SK-N-DZ (cell line): Measurements from ENCODE around the gene ANKZF1.
"Not testable (repeated sequence)": the region's sequence is repeated elsewhere in the genome, so short reads cannot be mapped to it uniquely, and the experiment has no call there.

Experiments used
- DNase-seq: peaks from one replicate; pipeline ENCODE4 v3.0.0-alpha.2; 2015; ENCODE audit warnings: low spot score

ANKZF1 gene

DNA sequence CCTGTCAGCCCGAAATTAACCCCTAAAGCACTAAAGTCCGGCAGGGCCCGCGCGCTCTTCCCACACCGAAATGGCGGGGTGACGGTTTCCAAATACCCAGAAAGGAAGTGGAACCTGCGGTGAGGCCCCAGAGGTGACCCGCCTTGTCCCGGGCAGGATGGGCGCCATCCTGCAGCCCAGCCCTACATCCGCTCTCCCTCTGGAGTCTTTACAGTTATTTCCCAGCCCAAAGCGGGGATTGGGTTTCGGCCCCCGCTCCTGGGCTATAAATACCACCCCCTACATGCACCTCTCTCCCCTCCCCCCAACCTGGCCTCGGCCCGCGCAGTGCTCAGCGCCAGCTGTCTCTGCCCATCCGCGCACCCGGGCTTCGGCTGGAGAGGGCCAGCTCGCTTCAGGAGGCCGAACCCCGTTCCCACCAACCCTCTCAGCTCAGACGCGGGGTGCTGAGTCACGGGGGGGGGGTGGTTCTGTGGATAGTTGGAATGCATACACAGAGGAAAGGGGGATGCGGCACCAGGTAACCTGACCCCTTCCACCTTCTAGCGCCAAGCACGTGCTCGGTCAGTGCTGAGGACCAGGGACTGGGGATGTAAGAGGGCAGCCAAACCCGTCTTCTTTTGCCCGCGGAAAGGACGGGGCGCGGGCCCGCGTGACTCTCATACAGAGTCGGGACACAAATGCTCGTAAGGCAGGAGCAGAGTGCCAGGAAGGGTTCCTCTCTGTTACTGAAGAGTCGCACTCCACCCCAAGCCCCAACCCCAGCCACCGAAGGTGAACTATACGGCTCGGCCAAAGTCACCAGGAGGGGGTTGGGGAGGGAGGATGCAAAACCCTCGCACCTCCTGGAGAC is 23.5 kb downstream of the ANKZF1 start, which contains the start of gene TUBA4B:
Gene TUBA4B, plus strand, starts transcription at position 344 of the 853 bp plus-strand sequence. Its CDS starts 165 bp downstream, at position 509.
- no peak for DNase-seq

DNA sequence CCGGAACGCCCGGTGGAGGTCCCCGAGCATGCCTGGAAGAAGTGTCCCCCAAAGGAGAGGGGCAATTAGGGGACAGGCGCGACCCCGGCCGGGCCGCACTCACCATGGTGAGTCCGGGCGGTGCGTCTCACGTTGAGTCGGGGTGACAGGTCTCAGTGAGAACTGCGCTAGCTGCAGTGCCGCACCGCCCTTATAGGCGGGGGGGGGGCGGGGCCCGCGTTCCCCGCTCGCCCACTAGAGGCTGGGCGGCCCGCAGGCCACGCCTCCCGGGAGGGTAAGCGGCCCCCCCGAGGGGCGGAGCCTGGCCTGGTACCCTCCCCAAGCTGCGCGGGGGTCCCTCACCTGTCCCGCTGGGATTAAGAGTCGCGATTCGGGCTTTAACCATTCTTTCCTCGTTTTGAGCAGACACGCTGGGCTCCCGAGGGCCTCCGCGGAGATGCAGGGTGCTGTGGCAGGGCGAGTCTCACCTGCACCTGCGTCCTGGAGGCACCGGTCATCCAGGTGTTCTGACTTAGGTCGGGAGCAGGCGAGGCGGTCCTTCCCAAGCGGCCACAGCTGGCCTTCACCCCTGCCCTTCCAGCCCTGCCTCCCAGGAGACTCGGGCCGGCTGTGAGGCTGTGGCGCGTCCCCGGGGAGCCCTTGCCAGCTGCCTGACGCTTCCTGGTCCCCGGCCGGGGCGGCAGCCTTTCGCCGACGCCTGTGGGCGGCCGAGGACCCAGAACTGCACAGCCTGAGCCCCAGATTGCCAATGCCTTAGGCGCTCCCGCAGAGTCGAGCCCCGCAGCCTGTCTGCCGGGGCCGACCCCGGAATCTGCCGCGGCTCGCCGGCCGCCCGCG is 24.4 kb downstream of the ANKZF1 start, which contains the start of gene TUBA4A:
Gene TUBA4A, minus strand, starts transcription at position 166 of the 837 bp plus-strand sequence. Its CDS starts 60 bp downstream, at position 106.
- DNase-seq: peak; percentile 63

- no peak for DNase-seq
Observed at GRCh38 chr2:219254590-219255201, 25.1 kb downstream of the ANKZF1 start.

- not testable (repeated sequence) for DNase-seq
Observed at GRCh38 chr2:219258942-219259341, 29.3 kb downstream of the ANKZF1 start.

- no peak for DNase-seq
Observed at GRCh38 chr2:219261024-219261855, 31.6 kb downstream of the ANKZF1 start.

DNA sequence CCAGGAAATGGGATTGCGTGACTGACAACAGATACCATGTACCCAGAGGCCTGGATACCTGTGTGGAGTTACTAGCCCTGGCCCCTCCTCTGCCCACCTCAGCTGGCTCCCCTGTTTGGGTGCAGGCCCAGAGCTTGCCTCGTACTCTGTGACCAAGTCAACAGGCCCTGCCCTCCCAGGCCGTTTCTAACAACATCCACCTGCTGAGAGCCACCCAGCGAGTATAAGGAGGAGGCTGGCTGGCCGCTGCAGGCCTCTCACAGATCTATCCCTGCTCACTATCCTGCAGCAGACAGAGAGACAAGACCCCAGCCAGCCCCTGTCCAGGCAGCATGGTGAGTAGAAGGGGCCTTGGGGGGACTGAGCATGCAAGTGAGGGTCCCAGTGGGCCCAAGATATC is 36.6 kb downstream of the ANKZF1 start:
- no peak for DNase-seq

- DNase-seq: no peak
Observed at GRCh38 chr2:219266886-219267285, 37.3 kb downstream of the ANKZF1 start.

- DNase-seq: no peak
Observed at GRCh38 chr2:219268294-219268693, 38.7 kb downstream of the ANKZF1 start.

DNA sequence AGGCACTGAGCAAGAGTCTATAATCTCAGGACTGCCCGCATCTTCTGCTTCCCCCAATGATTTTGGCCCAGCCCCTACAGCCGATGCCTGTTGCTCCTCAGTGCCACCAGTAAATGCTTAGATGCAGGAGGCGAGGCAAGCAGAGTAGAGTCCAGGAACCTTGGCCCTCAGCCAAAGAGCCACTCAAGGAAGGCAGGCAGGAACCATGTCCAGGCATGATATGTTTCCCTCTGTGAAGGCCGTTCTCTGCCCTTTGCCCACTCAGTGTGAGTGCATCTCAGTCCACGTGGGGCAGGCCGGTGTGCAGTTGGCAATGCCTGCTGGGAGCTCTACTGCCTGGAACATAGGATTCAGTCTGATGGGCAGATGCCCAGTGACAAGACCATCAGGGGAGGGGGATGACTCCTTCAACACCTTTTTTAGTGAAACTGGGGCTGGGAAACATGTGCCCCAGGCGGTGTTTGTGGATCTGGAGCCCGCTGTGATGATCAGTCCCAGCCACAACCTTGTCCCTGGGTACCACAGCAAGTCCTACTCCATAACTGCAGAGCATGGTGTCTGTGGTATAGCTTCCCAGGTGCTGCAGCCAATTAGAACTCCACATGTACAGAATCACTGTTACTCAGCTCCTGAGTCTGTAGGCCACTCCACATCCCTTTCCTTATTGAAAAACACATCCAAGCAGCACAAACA is 39.9 kb downstream of the ANKZF1 start:
- DNase-seq: no peak

GRCh38 chr2:219270055-219270372 is 40.4 kb downstream of the ANKZF1 start:
- no peak for DNase-seq

DNA sequence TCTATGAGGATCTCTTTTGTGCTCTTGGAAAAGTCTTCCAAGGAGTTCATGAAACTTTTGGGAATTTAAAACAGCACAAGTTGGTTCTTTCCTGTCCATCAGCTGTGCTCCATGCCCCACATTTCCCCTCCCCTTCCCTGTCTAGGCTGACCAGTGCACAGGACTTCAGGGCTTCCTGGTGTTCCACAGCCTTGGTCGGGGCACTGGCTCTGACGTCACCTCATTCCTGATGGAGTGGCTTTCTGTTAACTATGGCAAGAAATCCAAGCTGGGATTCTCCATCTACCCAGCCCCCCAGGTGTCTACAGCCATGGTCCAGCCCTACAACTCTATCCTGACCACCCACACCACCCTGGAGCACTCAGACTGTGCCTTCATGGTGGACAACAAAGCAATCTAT is 41.4 kb downstream of the ANKZF1 start:
- no peak for DNase-seq

GRCh38 chr2:219272356-219272755 is 42.8 kb downstream of the ANKZF1 start:
- no peak for DNase-seq

- DNase-seq: no peak
Observed at GRCh38 chr2:219272995-219273394, 43.4 kb downstream of the ANKZF1 start.

DNA sequence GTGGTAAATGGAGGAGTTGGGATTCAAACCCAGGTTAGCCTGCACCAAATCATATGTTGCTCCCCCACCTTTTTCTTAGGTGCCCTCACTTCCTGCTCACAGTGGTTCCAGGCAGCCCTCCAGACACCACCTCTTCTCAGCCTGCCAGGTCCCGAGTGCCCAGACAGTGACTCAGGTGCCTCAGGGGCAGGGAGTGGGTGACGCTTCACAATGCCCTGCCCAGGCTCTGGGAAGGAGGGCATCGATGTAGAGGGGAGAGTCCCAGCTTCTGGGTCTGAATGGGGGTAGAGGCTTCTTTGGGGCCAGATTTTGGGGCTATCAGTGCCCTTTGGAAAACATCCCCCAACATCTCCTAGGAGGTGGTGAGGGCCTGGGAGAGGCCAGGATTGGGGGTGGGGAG is 44.3 kb downstream of the ANKZF1 start:
- DNase-seq: no peak

DNA sequence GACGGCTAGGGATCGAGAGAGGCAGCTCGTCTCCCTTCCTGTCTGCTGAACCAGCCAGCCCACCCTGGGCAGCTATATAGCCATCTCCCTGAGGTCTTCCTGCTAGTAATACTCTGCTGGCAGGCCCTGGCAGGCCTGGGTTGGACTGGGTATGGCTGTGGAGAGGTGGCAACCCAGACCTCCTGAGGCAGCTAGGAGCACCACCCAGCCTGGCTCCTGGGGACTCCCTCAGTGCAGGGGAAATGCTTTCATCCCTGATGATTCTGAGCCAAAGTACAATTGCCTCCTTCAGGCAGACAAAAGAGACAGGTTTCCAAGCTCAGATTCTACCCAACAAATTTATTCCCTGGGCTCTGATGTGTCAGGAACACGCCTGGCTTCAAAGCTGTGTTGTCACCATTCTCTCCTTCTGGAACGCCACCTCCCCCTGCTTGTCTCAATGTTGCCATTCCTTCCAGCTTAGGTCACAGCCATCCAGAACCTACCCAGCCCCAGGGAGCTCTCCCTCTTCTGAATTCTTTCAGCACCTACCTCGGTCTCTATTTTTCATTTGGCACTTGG is 44.8 kb downstream of the ANKZF1 start:
- no peak for DNase-seq

DNA sequence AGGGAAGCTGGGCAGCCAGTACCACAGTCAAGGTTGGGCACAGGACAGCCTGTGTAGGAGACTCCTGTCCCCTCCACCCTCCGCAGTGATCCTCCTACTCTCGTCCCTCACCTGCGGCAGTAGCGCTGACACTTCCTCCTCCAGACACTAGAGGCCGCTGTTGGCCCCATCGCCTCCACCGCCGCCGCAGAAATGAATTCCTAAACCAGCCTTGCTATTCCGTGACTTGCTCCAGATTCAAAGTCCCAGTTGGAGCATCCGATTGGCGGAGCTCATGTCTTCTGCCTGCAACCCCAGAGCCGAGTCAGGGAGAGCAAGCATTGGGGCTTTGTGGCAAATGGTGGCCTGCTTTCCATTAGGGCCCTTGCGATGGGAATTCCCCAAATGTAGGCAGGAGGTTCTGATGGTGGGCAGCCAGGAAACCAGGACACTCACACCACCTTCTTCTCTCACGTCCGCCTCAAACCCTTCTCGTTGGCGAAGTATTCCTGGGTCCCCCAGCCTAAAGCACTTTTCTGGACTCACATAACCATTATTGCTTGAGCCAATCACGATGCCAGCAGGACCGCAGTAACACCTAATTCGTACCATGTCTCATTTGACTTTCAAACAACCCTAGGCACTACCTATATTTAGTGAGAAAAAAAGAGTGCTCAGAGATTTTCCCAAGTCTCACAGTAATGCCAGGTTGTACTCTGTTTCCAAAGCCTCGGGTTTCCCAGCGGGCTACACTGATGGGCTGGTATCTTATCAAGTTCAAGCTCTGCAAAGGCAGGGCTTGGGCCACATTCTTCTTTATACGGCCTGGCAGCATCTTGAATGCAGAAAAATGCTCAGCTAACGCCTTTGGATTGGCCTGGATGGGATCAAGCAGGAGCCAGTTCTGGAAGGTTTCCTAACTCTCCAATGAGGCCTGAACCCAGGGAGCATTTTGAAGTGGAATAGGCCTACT is 48.4 kb downstream of the ANKZF1 start:
- DNase-seq: peak; percentile 81

DNA sequence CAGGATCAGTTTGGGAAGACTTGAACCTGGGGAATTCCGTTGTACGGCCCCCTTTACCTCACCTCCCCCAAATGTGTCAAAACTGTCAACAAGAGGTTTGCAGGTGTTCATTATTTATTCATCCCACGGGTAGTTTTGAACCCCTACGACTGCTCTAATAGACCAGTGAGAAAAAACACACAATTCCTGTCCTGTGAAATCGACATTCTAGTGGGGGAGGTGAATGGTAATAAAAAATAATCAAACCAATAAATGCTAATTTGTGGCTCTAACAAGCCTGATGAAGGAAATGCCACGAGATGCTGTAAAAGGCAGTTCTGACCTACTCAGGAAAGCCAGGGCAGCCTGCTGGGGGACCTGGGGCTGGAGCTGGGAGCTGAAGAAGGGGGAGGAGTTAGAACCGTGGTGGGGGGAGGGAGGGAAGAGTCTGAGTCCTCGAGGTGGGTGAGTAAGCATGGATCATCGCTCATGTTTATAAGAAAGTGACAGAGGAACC is 49.1 kb downstream of the ANKZF1 start:
- DNase-seq: no peak

- peak; percentile 95 for DNase-seq
Observed at GRCh38 chr2:219279151-219279915, 49.7 kb downstream of the ANKZF1 start, which contains the start of gene DNAJB2. Gene DNAJB2, plus strand, starts transcription at chr2:219279366. Its CDS starts 468 bp downstream, at chr2:219279834.
